Right atrium auricular region (tissue), 2 donors: ENCODE results near the gene CLPSL1. TPM values are rescaled to one million over a fixed set of nuclear protein-coding genes. Genes with fewer than 3 reads are reported as not detected.

ENCODE experiments used
- DNase-seq: peaks from one replicate; pipeline ENCODE4 v3.0.0-alpha.2; 2019; ENCODE audit warnings: low spot score
- H3K27ac ChIP-seq, 2 donors: fragments of 200-600 bp; sonication (generic); 1 replicate in 1 of 2; 2 replicates in 1 of 2; pipeline ENCODE4 v1.5.1; 2016 to 2019
- H3K27me3 ChIP-seq, 2 donors: fragments of 200-600 bp; sonication (generic); one replicate each; pipeline versions ENCODE4 v1.5.1 to v1.6.0; 2017 to 2019
- H3K36me3 ChIP-seq: fragments of 200-600 bp; sonication (generic); one replicate; pipeline ENCODE4 v1.5.1; 2016
- H3K4me1 ChIP-seq, 2 donors: fragments of 200-600 bp; sonication (generic); one replicate each; pipeline versions ENCODE4 v1.5.1 to v1.6.0; 2017 to 2019
- H3K4me3 ChIP-seq, 2 donors: fragments of 200-600 bp; sonication (generic); 1 replicate in 1 of 2; 2 replicates in 1 of 2; pipeline ENCODE4 v1.5.1; 2017 to 2019; ENCODE audit warnings: mild to moderate bottlenecking in 1 of 2, moderate library complexity in 1 of 2
- H3K9me3 ChIP-seq, 2 donors: fragments of 200-600 bp; sonication (generic); one replicate each; pipeline ENCODE4 v1.5.1; 2019
- total RNA-seq, 2 donors: library from RNA; depleted of rRNA; stranded (reverse); fragments of >200 nt; gene quantifications; one replicate each; pipeline ENCODE4 v1.1.0, GENCODE V29; 2016
- TF ChIP-seq, protein P1 (sequence below), 2 donors: fragments of 200-600 bp; sonication (generic); IDR thresholded peaks; one replicate each; pipeline ENCODE4 v1.5.1; 2019; ENCODE audit warnings: antibody characterized with exemption in 2 of 2

The CLPSL1 gene
- total RNA-seq, 2 donors from 2014 or later: not detected

GRCh38 chr6:35795453-35796071, 14.7 kb downstream of the CLPSL1 start:
- Histone ChIP-seq H3K36me3 (no peaks in the 10 kb centered on the region), H3K4me3 (no peak overlapping the region), H3K9me3 (no peaks in the 10 kb centered on the region), H3K27ac (no peak overlapping the region), H3K4me1 (no peaks in the 10 kb centered on the region), H3K27me3 (no peaks in the 10 kb centered on the region)
- TF ChIP-seq, protein P1, sequence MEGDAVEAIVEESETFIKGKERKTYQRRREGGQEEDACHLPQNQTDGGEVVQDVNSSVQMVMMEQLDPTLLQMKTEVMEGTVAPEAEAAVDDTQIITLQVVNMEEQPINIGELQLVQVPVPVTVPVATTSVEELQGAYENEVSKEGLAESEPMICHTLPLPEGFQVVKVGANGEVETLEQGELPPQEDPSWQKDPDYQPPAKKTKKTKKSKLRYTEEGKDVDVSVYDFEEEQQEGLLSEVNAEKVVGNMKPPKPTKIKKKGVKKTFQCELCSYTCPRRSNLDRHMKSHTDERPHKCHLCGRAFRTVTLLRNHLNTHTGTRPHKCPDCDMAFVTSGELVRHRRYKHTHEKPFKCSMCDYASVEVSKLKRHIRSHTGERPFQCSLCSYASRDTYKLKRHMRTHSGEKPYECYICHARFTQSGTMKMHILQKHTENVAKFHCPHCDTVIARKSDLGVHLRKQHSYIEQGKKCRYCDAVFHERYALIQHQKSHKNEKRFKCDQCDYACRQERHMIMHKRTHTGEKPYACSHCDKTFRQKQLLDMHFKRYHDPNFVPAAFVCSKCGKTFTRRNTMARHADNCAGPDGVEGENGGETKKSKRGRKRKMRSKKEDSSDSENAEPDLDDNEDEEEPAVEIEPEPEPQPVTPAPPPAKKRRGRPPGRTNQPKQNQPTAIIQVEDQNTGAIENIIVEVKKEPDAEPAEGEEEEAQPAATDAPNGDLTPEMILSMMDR (IDR thresholded peaks at IDR 0.05): no peak
- DNase-seq: no peak

GRCh38 chr6:35796236-35796635, 15.4 kb downstream of the CLPSL1 start:
- Histone ChIP-seq H3K27me3 (no peaks in the 10 kb centered on the region), H3K9me3 (no peaks in the 10 kb centered on the region), H3K27ac (no peak overlapping the region), H3K4me1 (no peaks in the 10 kb centered on the region), H3K4me3 (no peak overlapping the region), H3K36me3 (no peaks in the 10 kb centered on the region)
- TF ChIP-seq, protein P1 (IDR thresholded peaks at IDR 0.05): no peak
- DNase-seq: no peak

DNA sequence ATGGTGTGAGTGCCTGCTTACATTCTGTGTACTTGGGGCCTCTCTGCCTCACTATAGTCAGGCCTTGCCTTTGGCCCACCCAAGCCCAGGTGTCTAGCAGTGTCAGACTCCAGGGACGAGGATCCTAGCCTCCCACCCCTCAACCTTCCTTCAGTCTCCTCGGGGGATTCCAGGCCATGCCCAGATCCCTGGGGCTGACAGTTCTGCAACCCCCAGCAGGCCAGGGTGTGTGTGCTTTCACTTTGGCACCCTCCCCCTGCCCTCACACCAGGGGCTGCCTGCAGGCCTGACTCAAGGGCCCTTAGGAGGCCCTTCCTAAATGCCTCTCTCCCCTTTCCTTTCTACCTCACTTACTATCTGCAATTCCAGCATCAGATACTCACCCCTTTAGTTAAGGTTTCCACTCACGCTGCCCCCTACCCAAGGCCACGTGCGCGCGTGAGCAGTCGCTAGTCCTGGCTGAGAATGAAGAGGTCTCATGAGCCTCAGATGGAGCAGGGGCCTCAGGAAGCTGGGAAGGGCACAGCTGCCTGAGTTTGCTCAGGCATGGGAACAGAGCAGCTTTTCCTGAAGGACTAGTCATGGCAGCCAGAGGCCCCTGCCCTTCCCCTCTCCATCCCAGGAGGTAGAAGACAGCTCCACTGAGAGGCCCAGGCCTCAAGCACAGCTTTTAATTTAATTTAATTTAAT, 17.2 kb downstream of the CLPSL1 start:
- TF ChIP-seq, protein P1 (IDR thresholded peaks at IDR 0.05): no peak
- Histone ChIP-seq H3K4me1 (no peaks in the 10 kb centered on the region), H3K27ac (no peak overlapping the region), H3K9me3 (no peaks in the 10 kb centered on the region), H3K36me3 (no peaks in the 10 kb centered on the region), H3K27me3 (no peaks in the 10 kb centered on the region), H3K4me3 (no peak overlapping the region)
- DNase-seq: no peak

- no peaks in the 10 kb centered on the region for H3K9me3 ChIP-seq
Measured at GRCh38 chr6:35798706-35799105, 17.9 kb downstream of the CLPSL1 start.

GRCh38 chr6:35801148-35801547, 20.3 kb downstream of the CLPSL1 start:
- Histone ChIP-seq H3K9me3 (no peaks in the 10 kb centered on the region), H3K27ac (no peak overlapping the region), H3K36me3 (no peaks in the 10 kb centered on the region), H3K4me3 (no peak overlapping the region), H3K4me1 (peaks cover 0 to 6% of the 10 kb centered on the region in 2 donors), H3K27me3 (no peaks in the 10 kb centered on the region)
- TF ChIP-seq, protein P1 (IDR thresholded peaks at IDR 0.05): no peak
- DNase-seq: no peak

More at GRCh38 chr6:35798706-35799105, 17.9 kb downstream of the CLPSL1 start:
- Histone ChIP-seq H3K27me3 (no peaks in the 10 kb centered on the region), H3K4me1 (no peaks in the 10 kb centered on the region), H3K4me3 (no peak overlapping the region), H3K36me3 (no peaks in the 10 kb centered on the region), H3K27ac (no peak overlapping the region)
- DNase-seq: no peak
- TF ChIP-seq, protein P1 (IDR thresholded peaks at IDR 0.05): no peak
